ENCODE measurements around the gene MAP2K5.

DNA sequence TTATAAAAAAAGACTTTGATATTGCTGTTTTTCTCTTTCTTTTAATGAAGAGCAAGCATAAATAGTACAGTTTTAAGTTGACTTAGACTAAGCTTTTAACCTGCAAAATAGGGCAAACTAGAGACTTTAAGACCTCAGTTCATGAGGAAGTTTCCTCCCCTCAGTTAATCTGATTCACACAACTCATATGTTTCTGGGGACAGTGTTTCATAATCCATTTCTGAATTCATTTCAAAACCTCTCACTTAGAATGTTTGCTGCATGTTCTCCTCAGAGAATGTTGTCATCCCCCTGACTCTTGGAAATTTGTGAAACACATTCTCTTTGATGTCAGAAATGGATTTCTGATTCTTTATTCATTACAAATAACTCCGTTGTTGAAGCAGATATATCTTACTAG is 203.5 kb downstream of the MAP2K5 start:
- no peak for TF ChIP-seq STAT3 (IDR thresholded peaks at IDR 0.05; ENCODE audit: low read depth, low read length)
- TF ChIP-seq ZNF384 (IDR thresholded peaks at IDR 0.05; ENCODE audit: borderline replicate concordance, low read depth, low read length) = no peak
- TF ChIP-seq CEBPB (IDR thresholded peaks at IDR 0.05; ENCODE audit: borderline replicate concordance in 1 of 2, low read depth in 2 of 2, low read length in 2 of 2) = no peak
- no peak for TF ChIP-seq POLR2AphosphoS2 (IDR thresholded peaks at IDR 0.05; ENCODE audit: low read depth, low read length)
- TF ChIP-seq SUZ12 (IDR thresholded peaks at IDR 0.05; ENCODE audit: unreplicated experiment) = no peak
- no peak for TF ChIP-seq SIN3A (IDR thresholded peaks at IDR 0.05; ENCODE audit: low read depth, low read length)
- no peak for TF ChIP-seq CTCF (IDR thresholded peaks at IDR 0.05 in 2 of 3, conservative IDR thresholded peaks at IDR 0.05 in 1 of 3; ENCODE audit: control insufficient read depth in 2 of 3, extremely low read depth in 1 of 3, insufficient read depth in 1 of 3, low read depth in 3 of 3, low read length in 3 of 3)
- TF ChIP-seq, protein P1, sequence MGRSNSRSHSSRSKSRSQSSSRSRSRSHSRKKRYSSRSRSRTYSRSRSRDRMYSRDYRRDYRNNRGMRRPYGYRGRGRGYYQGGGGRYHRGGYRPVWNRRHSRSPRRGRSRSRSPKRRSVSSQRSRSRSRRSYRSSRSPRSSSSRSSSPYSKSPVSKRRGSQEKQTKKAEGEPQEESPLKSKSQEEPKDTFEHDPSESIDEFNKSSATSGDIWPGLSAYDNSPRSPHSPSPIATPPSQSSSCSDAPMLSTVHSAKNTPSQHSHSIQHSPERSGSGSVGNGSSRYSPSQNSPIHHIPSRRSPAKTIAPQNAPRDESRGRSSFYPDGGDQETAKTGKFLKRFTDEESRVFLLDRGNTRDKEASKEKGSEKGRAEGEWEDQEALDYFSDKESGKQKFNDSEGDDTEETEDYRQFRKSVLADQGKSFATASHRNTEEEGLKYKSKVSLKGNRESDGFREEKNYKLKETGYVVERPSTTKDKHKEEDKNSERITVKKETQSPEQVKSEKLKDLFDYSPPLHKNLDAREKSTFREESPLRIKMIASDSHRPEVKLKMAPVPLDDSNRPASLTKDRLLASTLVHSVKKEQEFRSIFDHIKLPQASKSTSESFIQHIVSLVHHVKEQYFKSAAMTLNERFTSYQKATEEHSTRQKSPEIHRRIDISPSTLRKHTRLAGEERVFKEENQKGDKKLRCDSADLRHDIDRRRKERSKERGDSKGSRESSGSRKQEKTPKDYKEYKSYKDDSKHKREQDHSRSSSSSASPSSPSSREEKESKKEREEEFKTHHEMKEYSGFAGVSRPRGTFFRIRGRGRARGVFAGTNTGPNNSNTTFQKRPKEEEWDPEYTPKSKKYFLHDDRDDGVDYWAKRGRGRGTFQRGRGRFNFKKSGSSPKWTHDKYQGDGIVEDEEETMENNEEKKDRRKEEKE (IDR thresholded peaks at IDR 0.05) = no peak
- no peak for TF ChIP-seq LARP7 (IDR thresholded peaks at IDR 0.05)
- no peak for TF ChIP-seq SMC3 (IDR thresholded peaks at IDR 0.05; ENCODE audit: borderline replicate concordance, low read length)
- TF ChIP-seq SIX5 (IDR thresholded peaks at IDR 0.05; ENCODE audit: low read depth, low read length, severe bottlenecking) = no peak
- TF ChIP-seq EP300 (IDR thresholded peaks at IDR 0.05; ENCODE audit: borderline replicate concordance in 1 of 2, control insufficient read depth in 1 of 2, low read depth in 2 of 2, low read length in 2 of 2) = no peak
- TF ChIP-seq ASH2L (IDR thresholded peaks at IDR 0.05; ENCODE audit: borderline replicate concordance, low read depth) = no peak
- TF ChIP-seq ZZZ3 (IDR thresholded peaks at IDR 0.05; ENCODE audit: control insufficient read depth, insufficient read length, low read depth) = no peak

Measured in GM12878 (cell line).